Keratinocyte (primary cell): ENCODE data around the gene PROC.

Experiments
- EZH2 ChIP-seq: IDR thresholded peaks from one replicate; pipeline ENCODE4 v1.6.1; 2012; ENCODE audit warnings: inconsistent platforms, mild to moderate bottlenecking, low read length, moderate library complexity
- TF ChIP-seq, protein P1 (sequence below), 3 experiments: IDR thresholded peaks in 1 of 3; conservative IDR thresholded peaks in 1 of 3; optimal IDR thresholded peaks in 1 of 3; 2 replicates in 2 of 3; 3 replicates in 1 of 3; pipeline versions ENCODE3 to v1.5.1; 2011; ENCODE audit warnings: low read length in 3 of 3, mild to moderate bottlenecking in 3 of 3, moderate library complexity in 2 of 3, control low read depth in 1 of 3, inconsistent platforms in 1 of 3; ENCODE audit not compliant: insufficient read depth in 2 of 3; ENCODE audit errors: extremely low read depth in 1 of 3

GRCh38 chr2:127398239-127398590 is 20.0 kb upstream of the PROC start:
- no peak for TF ChIP-seq EZH2
- TF ChIP-seq, protein P1, sequence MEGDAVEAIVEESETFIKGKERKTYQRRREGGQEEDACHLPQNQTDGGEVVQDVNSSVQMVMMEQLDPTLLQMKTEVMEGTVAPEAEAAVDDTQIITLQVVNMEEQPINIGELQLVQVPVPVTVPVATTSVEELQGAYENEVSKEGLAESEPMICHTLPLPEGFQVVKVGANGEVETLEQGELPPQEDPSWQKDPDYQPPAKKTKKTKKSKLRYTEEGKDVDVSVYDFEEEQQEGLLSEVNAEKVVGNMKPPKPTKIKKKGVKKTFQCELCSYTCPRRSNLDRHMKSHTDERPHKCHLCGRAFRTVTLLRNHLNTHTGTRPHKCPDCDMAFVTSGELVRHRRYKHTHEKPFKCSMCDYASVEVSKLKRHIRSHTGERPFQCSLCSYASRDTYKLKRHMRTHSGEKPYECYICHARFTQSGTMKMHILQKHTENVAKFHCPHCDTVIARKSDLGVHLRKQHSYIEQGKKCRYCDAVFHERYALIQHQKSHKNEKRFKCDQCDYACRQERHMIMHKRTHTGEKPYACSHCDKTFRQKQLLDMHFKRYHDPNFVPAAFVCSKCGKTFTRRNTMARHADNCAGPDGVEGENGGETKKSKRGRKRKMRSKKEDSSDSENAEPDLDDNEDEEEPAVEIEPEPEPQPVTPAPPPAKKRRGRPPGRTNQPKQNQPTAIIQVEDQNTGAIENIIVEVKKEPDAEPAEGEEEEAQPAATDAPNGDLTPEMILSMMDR (optimal IDR thresholded peaks at IDR 0.05 in 1 of 3, IDR thresholded peaks at IDR 0.05 in 1 of 3, conservative IDR thresholded peaks at IDR 0.05 in 1 of 3; ENCODE audit: extremely low read depth in 1 of 3, insufficient read depth in 2 of 3, low read length in 3 of 3) = no peak
